ENCODE data around the gene CPNE5. TPM values are rescaled to one million over a fixed set of nuclear protein-coding genes. Genes with fewer than 3 reads are reported as not detected.

The CPNE5 gene
- total and polyA plus RNA-seq, 2 of the 4 experiments (the other 2 are of a cell fraction), result 0.07 TPM; not detected in 1

GRCh38 chr6:36783603-36784375 lies 55.5 kb downstream of the CPNE5 start:
- ChIA-PET POLR2A (ENCODE audit: unreplicated experiment) (no interaction called here), CTCF (interaction anchor here (0.8 to 1.5 kb wide), 4 partner anchors 8 to 17 kb away, joined by 3 to 6 read pairs (median 4); no protein-coding TSS in a partner anchor)
- no peak overlapping the region for H4K5ac ChIP-seq (ENCODE audit: low read depth, low read length)
- H2AFZ ChIP-seq (replicated peaks; ENCODE audit: low read length, poor library complexity), result no peak overlapping the region
- dilution Hi-C loops (cut with HindIII; ENCODE audit: low sequenced_read_pairs, unreplicated experiment), result no loop called here
- H3K4ac ChIP-seq (ENCODE audit: low read depth, low read length), result no peak overlapping the region
- no peaks in the 10 kb centered on the region for H3K9me3 ChIP-seq (ENCODE audit: control insufficient read depth, insufficient read depth, low read length)
- H3K27ac ChIP-seq (ENCODE audit: insufficient read depth, low read length), result no peak overlapping the region
- no peak overlapping the region for H2BK20ac ChIP-seq (ENCODE audit: low read depth, low read length)
- H3K18ac ChIP-seq (ENCODE audit: low read depth, low read length), result no peak overlapping the region
- H4K91ac ChIP-seq (ENCODE audit: insufficient read depth, low read depth, low read length), result no peak overlapping the region
- ATAC-seq (ENCODE audit: low read depth), result no peak
- H3K27me3 ChIP-seq (ENCODE audit: control insufficient read depth, insufficient read depth, low read length), result peaks cover 26% of the 10 kb centered on the region
- no peaks in the 10 kb centered on the region for H3K4me1 ChIP-seq (ENCODE audit: control insufficient read depth, insufficient read depth, low read length)
- H4K8ac ChIP-seq (ENCODE audit: low read depth in 2 of 2, low read length in 2 of 2), result no peak overlapping the region
- no peak overlapping the region for H2AK9ac ChIP-seq (replicated peaks; ENCODE audit: low read depth, low read length, poor library complexity)
- no peak overlapping the region for H3K14ac ChIP-seq (replicated peaks; ENCODE audit: low read depth, low read length)
- H3K79me1 ChIP-seq (ENCODE audit: low read depth in 1 of 2, low read length in 2 of 2), result no peaks in the 10 kb centered on the region
- no peak overlapping the region for H3K56ac ChIP-seq (ENCODE audit: extremely low read depth, insufficient read depth, low read length)
- no peak overlapping the region for H2AK5ac ChIP-seq (ENCODE audit: low read depth, low read length)
- no peak overlapping the region for H3K4me3 ChIP-seq (ENCODE audit: insufficient read depth, low read depth, low read length)
- in situ Hi-C loops (cut with MboI; ENCODE audit: low sequenced_read_pairs), result no loop called here
- no peaks in the 10 kb centered on the region for H3K36me3 ChIP-seq (ENCODE audit: control insufficient read depth, insufficient read depth, low read length)
- no peak overlapping the region for H2BK120ac ChIP-seq (ENCODE audit: low read depth, low read length)
- no peaks in the 10 kb centered on the region for H4K20me1 ChIP-seq (ENCODE audit: insufficient read depth, low read length)
- WGBS, 2 experiments (ENCODE audit: extremely low coverage in 2 of 2, insufficient read length in 1 of 2), result 0% methylated on average over 1 of the region's 5 CpGs; no CpG with 5 or more reads in 1 of the 2 experiments
- H3K9me1 ChIP-seq (ENCODE audit: insufficient read depth, low read length), result no peaks in the 10 kb centered on the region; the same call in 1 of the 2 replicates
- H2BK5ac ChIP-seq (ENCODE audit: low read depth, low read length, poor library complexity, severe bottlenecking), result no peak overlapping the region
- H3K9ac ChIP-seq (ENCODE audit: low read depth, low read length), result no peak overlapping the region
- DNase-seq, result no peak
- intact Hi-C loops (cut with micrococcal nuclease), result no loop called here
- no TSS peak for BruUV-seq (replicated peaks)
- no peak overlapping the region for H2BK15ac ChIP-seq (ENCODE audit: low read depth, low read length)
- H3K4me2 ChIP-seq (ENCODE audit: low read depth, low read length), result no peak overlapping the region
- no peak overlapping the region for H3K23ac ChIP-seq (ENCODE audit: low read depth, low read length)
- TF ChIP-seq, protein P1, sequence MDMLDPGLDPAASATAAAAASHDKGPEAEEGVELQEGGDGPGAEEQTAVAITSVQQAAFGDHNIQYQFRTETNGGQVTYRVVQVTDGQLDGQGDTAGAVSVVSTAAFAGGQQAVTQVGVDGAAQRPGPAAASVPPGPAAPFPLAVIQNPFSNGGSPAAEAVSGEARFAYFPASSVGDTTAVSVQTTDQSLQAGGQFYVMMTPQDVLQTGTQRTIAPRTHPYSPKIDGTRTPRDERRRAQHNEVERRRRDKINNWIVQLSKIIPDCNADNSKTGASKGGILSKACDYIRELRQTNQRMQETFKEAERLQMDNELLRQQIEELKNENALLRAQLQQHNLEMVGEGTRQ (IDR thresholded peaks at IDR 0.05; ENCODE audit: low read depth, low read length), result no peak
- TF ChIP-seq MAFK (IDR thresholded peaks at IDR 0.05; ENCODE audit: low read depth, low read length) (no peak), CEBPB (IDR thresholded peaks at IDR 0.05; ENCODE audit: low read depth, low read length) (no peak), SMC3 (IDR thresholded peaks at IDR 0.05; ENCODE audit: low read depth, low read length) (no peak), MXI1 (IDR thresholded peaks at IDR 0.05; ENCODE audit: borderline replicate concordance, low read depth, low read length) (no peak), BHLHE40 (IDR thresholded peaks at IDR 0.05; ENCODE audit: low read depth, low read length) (no peak), NFE2L2 (IDR thresholded peaks at IDR 0.05; ENCODE audit: low read depth, low read length) (no peak), CHD1 (IDR thresholded peaks at IDR 0.05; ENCODE audit: low read depth, low read length) (no peak), RFX5 (IDR thresholded peaks at IDR 0.05; ENCODE audit: low read depth, low read length) (no peak), RAD21 (IDR thresholded peaks at IDR 0.05; ENCODE audit: low read length) (no peak), MAZ (IDR thresholded peaks at IDR 0.05; ENCODE audit: borderline replicate concordance, low read depth, low read length) (no peak), CTCF (conservative IDR thresholded peaks at IDR 0.05; ENCODE audit: low read depth, low read length) (no peak), POLR2A (IDR thresholded peaks at IDR 0.05; ENCODE audit: low read depth, low read length) (no peak), RCOR1 (IDR thresholded peaks at IDR 0.05; ENCODE audit: insufficient replicate concordance, low read length) (no peak)
- TF ChIP-seq, protein P2, sequence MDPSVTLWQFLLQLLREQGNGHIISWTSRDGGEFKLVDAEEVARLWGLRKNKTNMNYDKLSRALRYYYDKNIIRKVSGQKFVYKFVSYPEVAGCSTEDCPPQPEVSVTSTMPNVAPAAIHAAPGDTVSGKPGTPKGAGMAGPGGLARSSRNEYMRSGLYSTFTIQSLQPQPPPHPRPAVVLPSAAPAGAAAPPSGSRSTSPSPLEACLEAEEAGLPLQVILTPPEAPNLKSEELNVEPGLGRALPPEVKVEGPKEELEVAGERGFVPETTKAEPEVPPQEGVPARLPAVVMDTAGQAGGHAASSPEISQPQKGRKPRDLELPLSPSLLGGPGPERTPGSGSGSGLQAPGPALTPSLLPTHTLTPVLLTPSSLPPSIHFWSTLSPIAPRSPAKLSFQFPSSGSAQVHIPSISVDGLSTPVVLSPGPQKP (IDR thresholded peaks at IDR 0.05; ENCODE audit: borderline replicate concordance, low read depth, low read length), result no peak
